ENCODE results near the gene BORCS5. TPM values are rescaled to one million over a fixed set of nuclear protein-coding genes. Genes with fewer than 3 reads are reported as not detected.

BORCS5 gene
- total RNA-seq, 1 donor from 2014 or later, result 12.7 TPM

DNA sequence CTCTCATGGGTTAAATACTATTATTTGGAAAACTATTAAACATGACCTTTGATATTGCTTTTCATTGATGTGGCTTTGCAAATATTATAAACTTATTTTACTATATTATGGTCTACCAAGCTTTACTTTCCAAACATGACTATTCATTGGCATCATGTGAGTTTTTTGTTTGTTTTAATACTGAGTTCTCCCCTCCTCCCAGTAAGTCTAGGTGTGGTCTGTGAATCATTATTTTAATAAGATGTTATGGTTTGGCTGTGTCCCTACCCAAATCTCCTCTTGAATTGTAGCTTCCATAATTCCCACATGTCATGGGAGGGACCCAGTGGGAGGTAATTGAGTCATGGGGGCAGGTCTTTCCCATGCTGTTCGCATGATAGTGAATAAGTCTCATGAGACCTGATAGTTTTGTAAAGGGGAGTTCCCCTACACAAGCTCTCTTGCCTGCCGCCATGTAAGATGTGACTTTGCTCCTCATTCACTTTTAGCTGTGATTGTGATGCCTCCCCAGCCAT lies 80.0 kb downstream of the BORCS5 start:
- no peak overlapping the region for H3K4me3 ChIP-seq (ENCODE audit: low read depth, low read length)
- TF ChIP-seq, protein P1, sequence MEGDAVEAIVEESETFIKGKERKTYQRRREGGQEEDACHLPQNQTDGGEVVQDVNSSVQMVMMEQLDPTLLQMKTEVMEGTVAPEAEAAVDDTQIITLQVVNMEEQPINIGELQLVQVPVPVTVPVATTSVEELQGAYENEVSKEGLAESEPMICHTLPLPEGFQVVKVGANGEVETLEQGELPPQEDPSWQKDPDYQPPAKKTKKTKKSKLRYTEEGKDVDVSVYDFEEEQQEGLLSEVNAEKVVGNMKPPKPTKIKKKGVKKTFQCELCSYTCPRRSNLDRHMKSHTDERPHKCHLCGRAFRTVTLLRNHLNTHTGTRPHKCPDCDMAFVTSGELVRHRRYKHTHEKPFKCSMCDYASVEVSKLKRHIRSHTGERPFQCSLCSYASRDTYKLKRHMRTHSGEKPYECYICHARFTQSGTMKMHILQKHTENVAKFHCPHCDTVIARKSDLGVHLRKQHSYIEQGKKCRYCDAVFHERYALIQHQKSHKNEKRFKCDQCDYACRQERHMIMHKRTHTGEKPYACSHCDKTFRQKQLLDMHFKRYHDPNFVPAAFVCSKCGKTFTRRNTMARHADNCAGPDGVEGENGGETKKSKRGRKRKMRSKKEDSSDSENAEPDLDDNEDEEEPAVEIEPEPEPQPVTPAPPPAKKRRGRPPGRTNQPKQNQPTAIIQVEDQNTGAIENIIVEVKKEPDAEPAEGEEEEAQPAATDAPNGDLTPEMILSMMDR (IDR thresholded peaks at IDR 0.05; ENCODE audit: insufficient read depth, low read length, poor library complexity, severe bottlenecking), result no peak
- DNase-seq (ENCODE audit: low read depth), result no peak
- H3K36me3 ChIP-seq (ENCODE audit: control insufficient read depth, insufficient read depth, low read length), result no peaks in the 10 kb centered on the region
- H3K27me3 ChIP-seq (ENCODE audit: control insufficient read depth, insufficient read depth, low read length), result no peaks in the 10 kb centered on the region

DNA sequence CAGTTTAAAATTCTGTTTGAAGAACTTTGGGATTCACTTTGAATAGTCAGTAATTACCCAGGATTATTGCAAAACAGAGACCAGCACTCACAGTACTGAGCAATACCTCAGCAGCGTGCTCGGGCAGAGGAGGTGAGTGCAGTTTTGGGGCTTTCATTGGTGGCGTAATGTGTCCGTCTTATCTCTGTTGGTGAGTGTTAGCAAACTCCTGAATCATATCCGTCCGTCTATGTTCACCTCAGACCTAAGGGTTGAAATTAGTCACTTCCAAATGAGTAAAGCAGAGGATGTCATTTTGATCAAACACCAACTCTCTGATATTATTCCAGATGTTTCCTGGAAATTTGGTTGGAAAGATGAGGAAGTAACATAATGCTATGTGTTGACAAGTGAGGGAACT lies 82.8 kb downstream of the BORCS5 start:
- no peak overlapping the region for H3K4me3 ChIP-seq (ENCODE audit: low read depth, low read length)
- no peaks in the 10 kb centered on the region for H3K36me3 ChIP-seq (ENCODE audit: control insufficient read depth, insufficient read depth, low read length)
- TF ChIP-seq, protein P1 (IDR thresholded peaks at IDR 0.05; ENCODE audit: insufficient read depth, low read length, poor library complexity, severe bottlenecking), result no peak
- no peak for DNase-seq (ENCODE audit: low read depth)
- H3K27me3 ChIP-seq (ENCODE audit: control insufficient read depth, insufficient read depth, low read length), result no peaks in the 10 kb centered on the region

DNA sequence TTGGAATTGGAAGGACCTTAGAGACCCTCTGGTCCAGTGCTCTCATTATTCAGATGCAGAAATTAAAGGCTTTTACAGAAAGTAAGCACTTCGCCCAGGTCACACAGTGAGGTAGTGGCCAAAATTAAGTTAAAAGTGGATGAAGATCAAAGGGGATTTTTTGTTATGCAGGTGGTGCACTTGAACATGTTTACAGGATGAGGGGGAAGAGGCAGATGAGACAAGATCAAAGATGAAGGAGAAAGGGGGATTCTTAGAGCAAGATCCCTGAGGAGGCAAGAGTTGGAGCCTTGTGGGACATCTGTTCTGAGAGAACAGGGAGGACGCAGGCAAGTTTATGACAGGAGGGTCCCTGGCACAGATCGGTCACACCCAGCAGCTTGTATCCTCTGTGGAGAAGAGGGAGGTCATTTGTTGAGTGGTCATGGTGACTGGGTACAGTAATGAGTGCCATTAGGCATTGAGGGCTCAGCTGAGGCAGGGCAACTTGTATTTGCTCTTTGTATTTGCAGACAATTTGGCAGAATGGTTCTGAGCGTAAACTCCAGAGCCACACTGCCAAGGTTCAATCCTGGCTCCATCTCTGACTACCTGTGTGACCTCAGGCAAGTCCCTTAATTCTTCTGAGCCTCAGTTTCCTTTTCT lies 84.0 kb downstream of the BORCS5 start:
- no peak for DNase-seq (ENCODE audit: low read depth)
- H3K4me3 ChIP-seq (ENCODE audit: low read depth, low read length), result no peak overlapping the region
- no peaks in the 10 kb centered on the region for H3K27me3 ChIP-seq (ENCODE audit: control insufficient read depth, insufficient read depth, low read length)
- no peaks in the 10 kb centered on the region for H3K36me3 ChIP-seq (ENCODE audit: control insufficient read depth, insufficient read depth, low read length)
- TF ChIP-seq, protein P1 (IDR thresholded peaks at IDR 0.05; ENCODE audit: insufficient read depth, low read length, poor library complexity, severe bottlenecking), result no peak

DNA sequence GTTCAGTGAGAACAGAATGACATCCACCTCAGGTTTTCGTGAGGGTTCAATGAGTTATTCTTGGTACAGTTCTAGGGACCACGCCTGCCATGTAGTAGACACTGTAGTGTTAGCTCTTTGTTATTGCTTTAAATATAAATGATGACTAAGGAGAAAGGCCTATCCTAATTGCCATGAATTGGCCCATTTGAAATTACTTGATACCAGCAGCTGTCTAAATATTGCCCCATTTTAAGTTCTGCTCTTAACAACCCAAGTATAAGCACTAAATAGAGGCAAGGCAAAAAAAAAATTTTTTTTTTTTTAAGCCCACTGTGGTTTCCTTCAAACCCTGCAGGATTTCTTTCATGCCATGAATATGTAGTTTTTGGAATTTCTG lies 84.5 kb downstream of the BORCS5 start:
- TF ChIP-seq, protein P1 (IDR thresholded peaks at IDR 0.05; ENCODE audit: insufficient read depth, low read length, poor library complexity, severe bottlenecking), result no peak
- Histone ChIP-seq H3K4me3 (ENCODE audit: low read depth, low read length) (no peak overlapping the region), H3K36me3 (ENCODE audit: control insufficient read depth, insufficient read depth, low read length) (no peaks in the 10 kb centered on the region), H3K27me3 (ENCODE audit: control insufficient read depth, insufficient read depth, low read length) (no peaks in the 10 kb centered on the region)
- no peak for DNase-seq (ENCODE audit: low read depth)

DNA sequence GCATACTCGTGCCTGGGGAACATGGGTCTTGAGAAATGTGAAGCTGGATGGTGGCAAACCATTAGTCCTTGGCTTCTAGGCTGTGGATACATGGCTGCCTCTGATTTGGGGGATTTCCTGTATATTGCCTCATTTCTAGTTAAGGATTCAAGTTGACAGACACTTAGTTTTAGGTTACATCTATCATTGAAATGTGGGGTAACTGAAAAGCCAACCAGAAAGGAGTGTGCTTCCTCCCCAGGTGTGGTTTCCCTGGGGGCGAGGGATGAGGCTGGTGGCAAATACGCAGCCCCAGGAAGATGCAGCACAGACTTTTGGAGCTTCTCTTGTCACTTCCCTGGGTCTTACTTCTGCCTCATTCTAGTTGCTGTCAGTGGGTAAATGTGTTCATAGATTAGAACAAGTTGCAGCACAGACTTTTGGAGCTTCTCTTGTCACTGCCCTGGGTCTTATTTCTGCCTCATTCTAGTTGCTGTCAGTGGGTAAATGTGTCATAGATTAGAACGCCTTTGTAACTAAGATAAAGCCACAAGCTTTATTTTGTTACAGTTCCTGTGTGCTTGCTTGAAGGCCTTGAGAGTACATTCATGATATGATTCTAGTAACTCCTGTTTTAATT lies 85.1 kb downstream of the BORCS5 start:
- H3K36me3 ChIP-seq (ENCODE audit: control insufficient read depth, insufficient read depth, low read length), result no peaks in the 10 kb centered on the region
- H3K27me3 ChIP-seq (ENCODE audit: control insufficient read depth, insufficient read depth, low read length), result no peaks in the 10 kb centered on the region
- no peak overlapping the region for H3K4me3 ChIP-seq (ENCODE audit: low read depth, low read length)
- DNase-seq (ENCODE audit: low read depth), result no peak
- TF ChIP-seq, protein P1 (IDR thresholded peaks at IDR 0.05; ENCODE audit: insufficient read depth, low read length, poor library complexity, severe bottlenecking), result no peak
